Retinal pigment epithelial cell (primary cell): Measurements from ENCODE around the gene KCNB1.

Source experiments
- DNase-seq: peaks from one replicate; pipeline ENCODE4 v3.0.0-alpha.2; 2010; ENCODE audit warnings: low read depth
- H3K4me3 ChIP-seq: 2 replicates; pipeline ENCODE4 v1.5.1; 2011; ENCODE audit warnings: mild to moderate bottlenecking, low read length, control low read depth, moderate library complexity
- TF ChIP-seq, protein P1 (sequence below): conservative IDR thresholded peaks from 2 replicates; pipeline ENCODE4 v1.5.1; 2011; ENCODE audit warnings: low read depth, low read length, control low read depth, inconsistent platforms

Gene KCNB1

DNA sequence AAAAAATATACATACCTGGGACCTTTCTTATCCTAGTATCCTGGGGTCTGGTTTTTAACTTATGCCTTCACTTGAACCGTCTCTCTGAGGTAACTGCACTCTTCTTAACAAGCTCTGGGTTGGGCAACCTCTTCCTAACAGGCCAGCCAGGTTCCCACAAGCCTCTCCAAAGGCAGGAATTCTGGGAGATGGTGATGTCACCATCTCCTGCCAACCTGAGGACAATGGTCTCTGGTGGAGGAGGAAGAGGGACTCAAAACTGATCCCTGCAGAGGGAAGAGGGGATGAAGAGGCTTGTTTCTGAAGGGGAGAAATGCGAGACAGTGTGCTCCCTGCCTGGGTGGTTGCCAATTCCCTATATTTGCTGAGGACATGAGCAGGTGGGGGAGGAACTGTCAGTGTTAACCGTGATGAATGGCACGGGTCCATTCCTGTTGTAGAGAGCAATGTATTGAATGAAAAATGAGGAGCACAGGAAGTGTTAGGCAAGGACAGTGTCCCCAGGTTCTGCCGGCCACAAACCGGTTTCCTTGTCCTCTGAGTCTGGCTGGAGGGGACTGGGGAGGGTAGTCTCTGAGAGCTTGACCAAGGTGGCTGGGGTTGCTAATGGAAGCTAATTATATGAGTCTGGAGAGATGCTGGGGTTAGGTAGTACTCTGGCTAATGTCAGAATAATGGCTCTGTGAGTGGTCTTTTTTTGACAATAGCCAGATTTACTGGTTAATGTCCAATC is 95.5 kb downstream of the KCNB1 start:
- no peak for DNase-seq
- TF ChIP-seq, protein P1, sequence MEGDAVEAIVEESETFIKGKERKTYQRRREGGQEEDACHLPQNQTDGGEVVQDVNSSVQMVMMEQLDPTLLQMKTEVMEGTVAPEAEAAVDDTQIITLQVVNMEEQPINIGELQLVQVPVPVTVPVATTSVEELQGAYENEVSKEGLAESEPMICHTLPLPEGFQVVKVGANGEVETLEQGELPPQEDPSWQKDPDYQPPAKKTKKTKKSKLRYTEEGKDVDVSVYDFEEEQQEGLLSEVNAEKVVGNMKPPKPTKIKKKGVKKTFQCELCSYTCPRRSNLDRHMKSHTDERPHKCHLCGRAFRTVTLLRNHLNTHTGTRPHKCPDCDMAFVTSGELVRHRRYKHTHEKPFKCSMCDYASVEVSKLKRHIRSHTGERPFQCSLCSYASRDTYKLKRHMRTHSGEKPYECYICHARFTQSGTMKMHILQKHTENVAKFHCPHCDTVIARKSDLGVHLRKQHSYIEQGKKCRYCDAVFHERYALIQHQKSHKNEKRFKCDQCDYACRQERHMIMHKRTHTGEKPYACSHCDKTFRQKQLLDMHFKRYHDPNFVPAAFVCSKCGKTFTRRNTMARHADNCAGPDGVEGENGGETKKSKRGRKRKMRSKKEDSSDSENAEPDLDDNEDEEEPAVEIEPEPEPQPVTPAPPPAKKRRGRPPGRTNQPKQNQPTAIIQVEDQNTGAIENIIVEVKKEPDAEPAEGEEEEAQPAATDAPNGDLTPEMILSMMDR = no peak
- no peak overlapping the region for H3K4me3 ChIP-seq

DNA sequence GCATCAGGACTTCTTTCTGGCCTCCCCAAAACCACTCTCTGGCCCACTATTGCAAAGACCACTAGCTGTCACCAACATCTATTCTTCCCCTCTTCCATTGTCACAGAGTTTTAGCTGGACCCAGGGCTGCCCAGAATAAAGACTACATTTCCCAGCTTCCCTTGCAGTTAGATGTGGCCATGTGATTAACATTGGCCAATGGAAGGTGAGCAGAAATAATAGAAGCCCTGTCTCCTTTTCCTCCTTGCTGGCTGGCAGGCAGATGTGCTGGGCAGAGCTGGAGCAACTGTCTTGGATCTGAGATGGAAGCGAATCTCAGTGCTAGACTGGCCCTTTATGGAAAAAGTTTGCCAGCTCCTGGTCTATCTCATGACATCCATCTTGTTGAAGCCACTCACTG is 97.0 kb downstream of the KCNB1 start:
- no peak for DNase-seq
- TF ChIP-seq, protein P1 = no peak
- H3K4me3 ChIP-seq = no peak overlapping the region

DNA sequence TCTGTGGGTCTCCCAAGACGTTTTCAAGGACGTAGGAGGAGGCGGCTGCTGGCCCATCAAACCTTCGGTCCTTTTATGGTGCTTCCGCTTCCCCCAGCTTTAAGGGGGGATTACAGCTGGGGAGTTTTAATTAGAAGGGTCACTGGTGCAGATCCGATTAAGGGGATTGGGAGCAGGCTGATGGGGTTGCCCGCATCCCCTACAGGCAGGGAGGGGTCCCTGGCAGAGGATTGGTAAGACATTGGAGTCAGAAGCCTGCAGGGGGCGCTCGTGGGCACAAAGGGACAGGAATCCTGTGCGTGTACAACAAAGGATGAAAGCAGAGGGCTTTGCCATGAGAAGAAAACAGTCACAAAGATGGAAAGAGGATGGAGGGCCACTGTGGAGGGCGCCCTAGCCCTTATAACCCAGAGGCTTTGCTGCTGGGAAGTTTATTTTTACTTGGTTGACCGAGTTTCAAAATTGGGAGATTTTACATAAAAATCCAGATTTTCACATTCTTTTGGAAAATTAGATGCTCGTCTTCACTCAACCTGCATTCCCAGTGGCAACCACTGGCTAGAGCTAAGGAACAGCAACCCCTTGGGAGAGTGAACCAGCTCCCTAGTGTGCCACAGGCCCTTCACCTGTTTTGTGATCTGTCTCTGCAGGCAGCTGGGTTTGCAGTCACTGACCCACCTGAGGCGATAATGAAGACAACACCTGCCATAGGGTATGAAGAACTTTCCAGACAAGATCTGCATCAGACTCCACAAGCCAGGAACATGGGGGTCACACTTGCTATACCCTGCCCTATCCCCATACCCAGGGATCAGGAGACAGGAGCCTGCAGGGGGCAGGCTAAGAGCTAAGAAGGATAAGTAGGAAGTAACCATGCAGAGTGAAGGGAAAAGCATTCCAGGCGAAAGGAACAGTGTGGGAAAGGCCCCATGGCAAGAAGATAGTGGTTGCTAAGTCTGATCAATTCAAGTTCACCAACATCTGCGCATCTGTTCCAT is 97.7 kb downstream of the KCNB1 start:
- no peak overlapping the region for H3K4me3 ChIP-seq
- TF ChIP-seq, protein P1 = peak; percentile 94
- DNase-seq = no peak

DNA sequence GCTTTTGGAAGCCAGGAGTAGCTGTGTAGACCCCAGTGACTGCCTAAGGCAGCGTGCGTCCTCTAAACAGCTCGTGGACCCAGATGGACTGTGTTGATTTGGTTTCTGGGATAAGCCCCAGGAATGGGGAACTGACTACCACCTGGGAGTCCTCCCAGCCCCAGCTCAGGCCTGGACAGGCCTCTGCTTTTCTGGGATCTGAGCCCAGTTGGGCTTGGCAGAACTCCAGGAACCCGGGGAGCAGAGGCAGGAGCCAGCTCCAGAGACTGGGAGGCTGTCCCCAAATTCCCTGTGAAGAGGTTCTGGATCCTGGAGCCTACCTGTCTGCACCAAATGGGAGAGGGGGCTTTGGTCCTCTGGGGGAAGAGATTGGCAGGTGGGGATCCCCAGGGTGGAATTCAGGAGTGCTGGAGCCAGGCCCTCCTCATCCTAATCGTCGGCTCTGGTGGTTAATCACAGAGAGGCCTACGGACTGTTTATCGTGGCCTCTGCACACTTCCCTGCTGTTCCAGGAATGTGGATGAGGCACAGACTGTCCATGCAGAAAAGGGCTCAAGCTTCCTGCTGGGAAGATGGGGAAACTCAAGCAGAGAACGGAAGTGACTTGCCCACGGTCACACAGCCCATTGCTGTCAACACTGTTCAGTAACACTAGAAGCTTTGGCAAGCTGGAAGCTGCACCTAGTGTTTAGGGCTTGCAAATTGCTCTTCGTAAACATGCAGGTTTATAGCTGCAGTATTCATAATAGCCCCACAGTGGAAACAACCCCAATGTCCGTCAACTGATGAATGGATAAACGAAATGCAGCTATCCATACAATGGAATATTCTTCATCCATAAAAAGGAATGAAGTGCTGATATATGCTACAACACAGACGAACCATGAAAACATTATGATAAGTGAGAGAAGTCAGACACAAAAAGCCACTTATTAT is 100.6 kb downstream of the KCNB1 start:
- H3K4me3 ChIP-seq = no peak overlapping the region
- TF ChIP-seq, protein P1 = no peak
- DNase-seq = no peak

DNA sequence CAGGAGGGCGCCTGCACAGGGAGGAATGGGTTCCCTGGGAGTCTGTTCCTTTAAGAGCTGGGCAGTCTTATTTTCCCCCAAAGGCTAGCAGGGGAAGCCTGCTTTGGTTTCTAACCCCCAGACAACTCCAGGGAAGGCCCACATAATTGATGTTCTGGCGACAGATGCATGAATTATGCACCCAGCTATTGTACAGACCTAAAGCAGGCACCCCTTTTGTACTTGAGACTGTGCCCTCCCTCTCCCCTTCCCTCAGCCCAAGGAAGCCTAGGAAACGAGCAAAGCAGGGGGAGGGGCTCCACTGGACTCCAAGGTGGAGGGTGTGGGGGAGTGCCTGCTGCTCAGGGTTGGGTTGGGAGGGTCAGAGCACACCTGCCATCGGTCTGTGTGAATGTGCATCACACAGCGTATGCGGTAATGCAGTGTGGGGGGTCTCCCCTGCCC is 102.1 kb downstream of the KCNB1 start:
- H3K4me3 ChIP-seq = no peak overlapping the region
- TF ChIP-seq, protein P1 = no peak
- DNase-seq = no peak

DNA sequence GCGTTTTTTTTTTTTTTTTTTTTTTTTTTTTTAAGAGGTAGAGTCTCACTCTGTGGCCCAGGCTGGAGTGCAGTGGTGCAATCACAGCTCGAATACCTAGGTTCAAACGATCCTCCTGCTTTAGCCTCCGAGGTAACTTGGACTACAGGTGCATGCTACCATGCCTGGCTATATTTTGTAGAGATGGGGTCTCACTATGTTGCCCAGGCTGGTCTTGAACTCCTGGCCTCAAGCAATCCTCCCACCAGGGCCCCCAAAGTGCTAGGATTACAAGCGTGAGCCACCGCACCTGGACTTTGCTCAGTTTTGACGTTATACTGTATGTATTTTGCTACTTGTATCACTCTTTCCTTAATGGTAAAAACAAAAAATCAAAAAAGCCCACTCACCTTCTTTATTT is 103.1 kb downstream of the KCNB1 start:
- TF ChIP-seq, protein P1 = no peak
- no peak for DNase-seq
- H3K4me3 ChIP-seq = no peak overlapping the region
